HK-2 (cell line): ENCODE results near the gene SPATA21.
"Not testable (repeated sequence)": the region's sequence is repeated elsewhere in the genome, so short reads cannot be mapped to it uniquely, and the experiment has no call there.

ENCODE experiments used
- DNase-seq: peaks from one replicate; pipeline ENCODE4 v3.0.0-alpha.2; 2018; ENCODE audit not compliant: unreplicated experiment

SPATA21 gene, protein sequence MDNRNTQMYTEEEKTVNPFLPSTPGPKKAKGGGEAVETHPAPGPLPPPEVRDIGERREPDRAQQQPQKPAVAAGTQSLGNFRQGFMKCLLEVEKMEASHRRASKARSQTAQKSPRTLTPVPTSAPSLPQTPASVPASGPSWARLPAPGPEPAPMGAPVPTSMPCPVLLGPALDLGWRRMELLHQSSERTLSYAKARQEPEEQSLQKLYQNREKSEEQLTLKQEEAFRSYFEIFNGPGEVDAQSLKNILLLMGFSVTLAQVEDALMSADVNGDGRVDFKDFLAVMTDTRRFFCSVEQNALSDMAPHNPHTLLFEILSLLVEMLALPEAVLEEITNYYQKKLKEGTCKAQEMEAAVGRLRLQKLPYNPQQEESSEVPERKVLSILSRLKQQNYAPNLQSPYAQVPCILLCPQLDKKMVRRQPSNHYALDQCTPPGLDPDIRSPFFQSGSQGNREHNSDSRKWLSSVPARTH

DNA sequence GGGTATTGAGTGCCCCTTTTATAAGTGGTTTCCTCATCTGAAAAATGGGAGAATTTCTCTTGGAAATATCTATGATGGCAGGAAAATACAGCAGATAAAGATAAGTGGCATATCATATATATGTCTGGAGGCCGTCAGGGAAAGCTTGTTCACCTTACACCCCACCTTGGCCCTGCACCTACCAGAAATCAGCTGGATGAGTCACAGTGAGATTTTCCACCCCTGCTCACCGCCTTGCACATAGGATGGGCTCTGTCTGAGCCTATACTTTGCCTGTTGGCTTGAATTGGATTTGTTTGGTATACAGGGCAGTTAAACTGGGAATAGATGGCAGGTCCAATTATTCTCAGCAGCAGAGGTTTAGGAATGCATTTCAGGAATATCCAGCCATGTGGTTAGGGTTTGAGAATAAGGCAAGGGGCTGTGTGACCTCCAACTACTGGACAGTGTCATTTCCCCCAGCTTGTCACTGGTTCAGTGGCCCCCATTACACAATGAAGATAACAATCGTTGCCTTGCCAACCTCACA, at the start of gene SPATA21:
SPATA21 (minus strand) TSS at position 479 of the 529 bp plus-strand sequence. CDS start 6,053 bp downstream, outside the sequence.
- no peak for DNase-seq

DNA sequence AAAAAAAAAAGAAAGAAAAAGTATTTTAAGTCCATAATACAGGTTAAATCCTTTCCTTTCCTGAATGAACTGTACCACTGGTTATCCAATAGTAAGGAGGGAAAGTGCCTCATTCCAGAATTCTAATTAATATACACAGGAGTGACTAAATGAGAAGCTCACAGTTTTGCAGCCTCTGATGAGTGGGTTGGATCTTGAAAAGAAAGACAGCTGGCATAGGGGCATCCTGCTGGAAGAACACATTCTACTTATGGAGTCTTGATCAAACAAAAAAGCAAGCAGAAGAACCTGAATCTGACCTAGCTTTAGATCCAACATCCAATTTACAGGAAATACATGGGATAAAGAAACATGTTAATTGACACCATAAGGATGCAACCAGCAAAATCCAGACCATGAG, 49.8 kb upstream of the SPATA21 start:
- DNase-seq, result not testable (repeated sequence)

DNA sequence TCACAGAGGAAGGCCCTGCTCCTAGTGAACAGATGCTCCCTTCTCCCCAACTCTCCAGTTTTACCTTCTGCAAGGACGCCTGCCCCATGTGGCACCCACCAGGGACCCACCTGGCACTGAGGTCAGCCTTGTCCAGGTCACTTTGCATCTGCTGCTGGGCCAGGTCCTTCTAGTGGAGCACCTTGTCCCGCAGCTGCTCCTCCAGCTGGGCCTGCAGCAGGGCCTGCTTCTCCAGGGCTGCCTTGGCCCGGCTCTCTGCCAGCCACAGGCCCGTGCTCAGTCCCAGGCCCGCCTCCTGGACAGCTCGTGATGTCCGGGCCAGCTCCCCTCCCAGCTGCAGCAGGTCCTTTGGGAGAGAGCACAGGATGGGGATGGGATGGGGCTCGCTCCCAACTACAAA, 49.1 kb upstream of the SPATA21 start:
- not testable (repeated sequence) for DNase-seq

DNA sequence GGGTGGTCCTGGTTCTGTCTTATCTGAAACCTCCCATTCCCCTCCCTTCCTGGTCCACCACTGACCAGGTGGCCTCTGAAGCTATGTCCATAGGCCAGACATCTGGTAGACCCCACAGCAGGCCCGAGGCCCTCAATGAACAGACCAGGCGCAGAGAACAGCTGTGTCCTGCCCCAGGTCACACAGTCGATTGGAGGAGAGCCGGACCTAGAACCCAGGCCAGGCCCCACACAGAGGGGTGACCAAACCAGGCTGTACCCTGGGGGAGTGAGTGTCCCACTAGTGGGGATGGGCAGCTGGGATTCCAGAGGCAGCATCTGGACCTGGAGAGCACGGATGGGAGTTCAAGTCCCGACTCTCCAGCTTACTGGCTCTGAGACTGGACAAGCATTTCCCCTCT, 47.7 kb upstream of the SPATA21 start:
- DNase-seq, result no peak

DNA sequence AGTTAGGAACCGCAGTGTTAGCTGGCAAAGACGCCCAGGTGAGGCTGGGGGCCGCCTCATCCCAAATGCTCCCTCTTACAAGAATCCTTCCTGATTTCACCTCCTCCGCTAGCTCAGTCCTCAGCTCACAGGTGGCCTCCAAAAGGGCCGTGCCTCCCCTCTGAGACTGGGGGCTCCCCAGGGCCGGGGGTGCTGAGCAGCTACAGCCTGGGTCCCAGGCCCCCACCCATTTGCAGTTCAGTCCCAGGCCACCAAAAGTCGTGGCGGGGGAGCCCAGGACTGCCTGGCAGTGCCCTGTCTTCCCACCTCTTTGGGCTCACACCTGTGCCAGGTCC, 47.2 kb upstream of the SPATA21 start:
- no peak for DNase-seq

DNA sequence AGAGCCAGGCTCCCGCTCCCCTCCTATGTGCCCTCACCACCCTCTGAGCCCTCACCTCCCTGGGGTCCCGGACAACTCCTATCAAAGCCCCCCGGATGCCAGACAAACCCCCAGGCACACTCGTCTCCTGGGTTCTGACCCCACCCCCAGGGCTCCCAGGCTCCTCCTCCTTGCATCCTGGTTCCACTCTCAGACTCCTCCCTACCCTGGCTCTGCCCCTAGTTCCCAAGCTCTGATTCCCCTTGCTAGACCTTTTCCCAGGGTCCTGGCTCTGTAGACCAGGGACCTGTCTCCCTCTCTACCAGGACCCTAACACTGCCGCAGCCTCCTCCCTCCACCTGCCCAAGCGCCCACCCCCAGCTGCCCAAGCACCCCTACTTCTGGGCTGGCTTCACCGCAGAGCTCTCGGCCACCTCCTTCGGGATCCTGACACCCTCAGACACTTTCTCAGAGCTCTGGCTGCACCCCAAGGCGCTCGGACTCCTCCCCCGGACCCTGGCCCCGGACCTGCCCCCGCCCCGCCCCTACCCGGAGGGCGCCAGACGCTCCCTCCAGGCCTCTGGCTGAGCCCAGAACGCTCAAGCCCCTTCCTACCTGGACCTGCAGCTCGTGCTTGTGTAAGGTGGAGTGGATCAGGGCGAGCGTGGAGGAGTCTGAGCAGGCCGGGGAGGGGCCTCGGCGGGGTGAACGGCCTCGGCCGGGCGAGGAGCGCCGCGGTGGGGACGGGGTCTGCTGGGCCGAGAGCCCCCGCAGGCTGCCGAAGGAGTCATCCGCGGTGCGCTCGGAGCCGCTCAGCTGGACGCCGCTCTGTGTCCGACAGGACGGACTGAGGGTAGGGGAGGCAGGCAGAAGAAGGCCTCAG, 46.6 kb upstream of the SPATA21 start:
- DNase-seq, result not testable (repeated sequence)

DNA sequence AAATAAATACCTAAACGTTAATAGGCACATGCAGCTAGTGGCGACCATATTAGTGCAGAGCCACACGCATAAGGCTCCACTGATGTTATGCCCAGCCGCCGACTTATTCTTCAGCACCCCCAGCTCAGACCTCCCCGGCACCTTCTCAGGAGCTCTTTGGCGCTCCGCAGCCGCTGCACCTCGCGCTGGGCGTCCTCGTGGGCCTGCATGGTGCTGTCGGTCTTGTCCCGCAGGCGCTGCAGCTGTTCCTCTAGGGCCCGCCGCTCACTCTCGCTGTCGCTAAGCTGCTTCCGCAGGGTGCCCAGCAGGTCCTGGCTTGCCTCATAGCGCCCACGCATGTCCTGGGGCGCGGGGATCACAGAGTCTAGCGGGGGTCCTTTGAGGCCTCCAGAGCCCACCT, 45.9 kb upstream of the SPATA21 start:
- not testable (repeated sequence) for DNase-seq

DNA sequence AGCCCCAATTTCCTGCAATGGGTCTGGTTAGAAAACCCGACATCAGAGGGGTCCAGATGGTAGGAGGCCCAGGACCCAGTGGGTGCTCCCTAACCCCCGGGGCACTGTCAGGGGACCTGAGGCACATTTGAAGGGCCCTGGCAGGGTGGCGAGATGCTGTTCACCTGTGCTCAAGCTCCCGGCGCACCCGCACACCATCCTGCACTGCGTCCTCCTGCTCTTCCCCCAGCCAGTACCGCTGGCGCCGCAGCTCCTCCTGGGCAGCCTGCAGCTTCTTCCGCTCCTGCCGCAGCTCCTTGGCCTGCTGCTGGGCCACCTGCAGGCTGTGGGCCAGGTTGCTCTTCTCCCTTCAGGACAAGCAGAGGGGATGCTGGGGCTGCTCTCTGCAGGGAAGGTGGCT, 40.9 kb upstream of the SPATA21 start:
- DNase-seq, result no peak

DNA sequence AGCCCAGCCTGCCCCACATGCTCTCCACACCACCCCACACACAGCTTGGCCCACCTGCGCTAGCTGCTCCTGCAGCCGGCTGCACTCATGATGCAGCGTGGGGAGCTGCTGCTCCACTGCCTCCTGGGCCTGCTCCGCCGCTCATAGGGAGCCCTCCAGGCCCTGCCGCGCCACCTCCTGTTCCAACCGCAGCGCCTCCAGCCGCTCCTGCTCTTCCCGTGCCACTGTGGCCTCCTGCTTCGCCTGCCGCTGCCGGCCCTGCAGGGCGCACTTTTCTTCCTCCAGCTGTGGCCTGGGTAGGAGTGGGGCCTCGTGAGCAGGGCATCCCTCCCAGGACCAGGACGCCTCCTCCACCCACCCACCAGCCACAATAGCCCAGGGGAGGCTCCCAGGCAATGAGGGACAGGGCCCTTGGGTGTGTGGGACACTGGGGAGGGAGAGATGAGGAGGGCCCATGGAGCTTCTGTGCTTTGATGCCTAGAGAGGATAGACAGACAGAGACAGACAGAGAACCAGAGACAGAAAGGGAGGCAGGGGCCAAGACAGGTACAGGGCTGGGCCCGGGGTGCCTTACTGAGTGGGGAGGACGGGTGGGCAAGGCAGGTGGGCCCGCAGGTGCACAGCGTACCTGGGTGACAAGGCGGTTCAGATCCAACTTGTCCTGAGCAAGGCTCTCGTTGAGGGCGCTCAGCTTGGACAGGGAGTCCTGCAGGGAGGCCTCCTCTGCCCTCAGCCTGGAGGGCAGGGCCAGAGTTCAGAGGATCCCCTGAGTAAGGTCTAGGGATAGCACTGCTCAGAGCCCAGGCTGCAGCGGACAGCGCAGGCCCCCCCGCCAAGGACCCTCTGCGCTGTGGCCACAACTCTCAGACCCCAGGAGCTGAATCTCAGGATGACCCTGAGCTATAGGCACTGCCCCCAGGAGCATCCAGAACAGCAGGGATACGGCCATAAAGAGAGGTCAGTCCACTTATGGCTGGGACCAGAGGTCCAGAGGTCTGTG, 38.8 kb upstream of the SPATA21 start:
- DNase-seq, result not testable (repeated sequence)

DNA sequence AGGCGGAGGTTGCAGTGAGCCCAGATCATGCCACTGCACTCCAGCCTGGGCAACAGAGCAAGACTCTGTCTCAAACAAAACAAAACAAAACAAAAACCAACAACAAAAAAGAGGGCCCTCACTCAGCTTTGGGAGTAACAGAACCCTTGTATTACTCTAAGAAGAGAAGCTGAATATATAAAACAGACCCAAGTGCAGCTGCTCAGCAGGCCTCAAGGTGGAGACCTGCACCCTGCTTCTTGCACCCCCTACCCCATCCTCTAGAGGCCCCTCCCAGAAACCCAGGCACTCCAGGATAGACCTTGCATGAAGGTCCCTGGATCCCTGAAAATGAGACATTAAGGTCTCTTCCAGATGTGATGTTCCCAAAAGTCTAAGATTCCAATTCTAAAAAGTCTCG, 37.7 kb upstream of the SPATA21 start:
- DNase-seq, result not testable (repeated sequence)

DNA sequence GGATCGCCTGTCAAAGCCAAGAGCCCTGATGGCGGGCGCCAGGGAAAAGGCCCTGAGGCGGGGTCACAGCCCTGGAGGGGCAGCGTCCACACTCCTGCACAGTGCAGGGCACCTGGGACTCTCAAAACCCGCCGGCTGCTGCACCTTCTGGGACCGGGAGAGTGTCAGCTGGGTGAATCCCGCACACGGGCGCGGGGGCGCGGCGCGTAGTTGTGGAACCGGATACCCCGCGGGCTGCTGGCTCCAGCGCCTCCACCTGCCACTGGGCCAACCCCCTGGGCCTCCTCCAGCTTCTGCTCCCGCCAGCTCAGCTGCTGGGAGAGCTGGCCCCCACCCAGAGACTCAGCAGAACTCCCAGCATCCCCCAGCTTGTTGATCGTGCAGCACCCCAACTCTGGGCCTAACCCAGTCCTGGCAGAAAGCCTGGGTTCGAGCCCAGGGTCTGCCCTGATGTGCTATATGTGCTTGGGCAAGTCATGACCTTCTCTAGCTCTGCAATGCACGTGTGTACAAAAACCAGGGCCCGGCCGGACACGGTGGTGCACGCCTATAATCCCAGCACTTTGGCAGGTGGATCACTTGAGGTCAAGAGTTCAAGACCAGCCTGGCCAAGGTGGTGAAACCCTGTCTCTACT, 37.1 kb upstream of the SPATA21 start:
- DNase-seq, result no peak

DNA sequence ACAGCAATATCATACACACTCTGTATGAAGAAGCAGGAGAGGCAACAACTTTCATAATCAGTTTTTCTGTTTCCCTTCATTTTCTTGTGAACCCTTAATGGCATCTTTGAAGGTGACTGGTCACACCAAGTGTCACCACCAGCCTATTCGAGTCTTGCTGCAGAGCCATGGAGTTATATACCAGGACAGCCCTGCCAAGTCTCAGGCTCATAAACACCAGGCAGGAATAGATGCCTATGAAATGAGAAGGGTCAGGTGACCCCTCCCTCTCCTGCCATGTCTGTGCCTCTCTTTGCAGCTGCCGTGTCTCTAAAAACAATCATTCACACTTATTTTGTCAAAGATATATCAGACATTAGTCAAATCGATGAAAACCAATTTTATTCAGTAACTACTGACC, 31.3 kb upstream of the SPATA21 start:
- no peak for DNase-seq

DNA sequence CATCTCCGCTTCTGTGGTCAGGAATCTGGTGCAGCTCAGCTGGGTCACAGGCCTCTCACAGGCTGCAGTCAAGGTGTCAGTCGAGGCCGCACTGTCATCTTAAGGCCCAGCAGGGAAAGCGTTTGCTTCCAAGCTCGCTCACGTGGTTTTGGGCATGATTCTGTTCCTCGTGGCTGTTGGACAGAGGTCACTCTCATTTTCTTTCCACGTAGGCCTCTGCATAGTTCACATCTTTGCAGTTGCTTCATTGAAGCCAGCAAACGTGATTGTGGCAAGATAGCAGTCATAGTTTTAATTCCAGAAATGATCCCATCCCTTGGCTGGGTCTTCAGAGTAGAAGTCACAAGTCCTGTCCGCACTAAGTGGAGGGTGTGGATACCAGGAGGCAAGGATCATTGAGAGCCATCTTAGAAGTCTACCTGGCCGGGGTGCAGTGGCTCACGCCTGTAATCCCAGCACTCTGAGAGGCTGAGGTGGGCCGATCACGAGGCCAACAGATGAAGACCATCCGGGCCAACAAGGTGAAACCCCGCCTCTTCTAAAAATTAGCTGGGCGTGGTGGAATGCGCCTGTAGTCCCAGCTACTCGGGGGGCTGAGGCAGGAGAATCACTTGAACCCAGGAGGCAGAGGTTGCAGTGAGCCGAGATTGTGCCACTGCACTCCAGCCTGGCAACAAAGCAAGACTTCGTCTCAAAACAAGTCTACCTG, 27.8 kb upstream of the SPATA21 start:
- no peak for DNase-seq

DNA sequence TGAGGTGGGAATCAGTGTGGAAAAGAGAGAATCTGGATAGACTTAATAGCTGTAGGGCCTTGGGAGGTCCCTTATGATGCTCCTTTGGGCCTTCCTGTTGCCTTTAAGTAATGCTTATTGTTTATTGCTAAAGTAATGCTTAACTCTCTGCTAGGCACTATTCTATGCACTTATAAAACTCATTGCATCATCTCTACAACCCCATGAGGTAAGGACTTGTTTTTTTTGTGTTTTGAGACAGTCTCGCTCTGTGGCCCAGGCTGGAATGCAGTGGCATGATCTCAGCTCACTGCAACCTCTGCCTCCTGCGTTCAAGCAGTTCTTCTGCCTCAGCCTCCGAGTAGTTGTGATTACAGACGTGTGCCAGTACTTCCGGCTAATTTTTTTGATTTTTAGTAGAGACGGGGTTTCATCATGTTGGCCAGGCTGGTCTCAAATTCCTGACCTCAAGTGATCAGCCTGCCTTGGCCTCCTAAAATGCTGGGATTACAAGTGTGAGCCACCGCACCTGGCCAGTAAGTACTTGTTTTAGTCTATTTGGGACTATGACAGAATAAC, 25.6 kb upstream of the SPATA21 start:
- DNase-seq, result no peak

DNA sequence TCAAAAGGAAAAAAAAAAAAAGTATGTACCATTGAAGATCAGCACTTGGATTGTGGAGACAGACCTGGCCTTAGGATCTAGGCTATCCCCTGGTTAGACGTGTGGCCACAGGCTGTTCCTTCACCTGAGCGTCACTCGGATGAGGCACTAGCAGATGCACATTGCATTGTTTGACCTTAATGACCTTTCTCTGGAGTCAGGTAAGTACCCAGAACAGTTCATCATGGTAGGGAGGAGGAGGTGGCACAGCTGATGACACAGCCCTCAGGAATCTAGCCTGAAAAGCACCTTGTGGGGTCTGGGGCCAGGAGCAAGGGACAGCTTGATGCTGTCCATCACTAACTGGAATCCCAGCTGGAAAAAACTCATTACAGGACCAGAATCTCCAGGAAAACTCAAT, 24.5 kb upstream of the SPATA21 start:
- DNase-seq, result no peak

DNA sequence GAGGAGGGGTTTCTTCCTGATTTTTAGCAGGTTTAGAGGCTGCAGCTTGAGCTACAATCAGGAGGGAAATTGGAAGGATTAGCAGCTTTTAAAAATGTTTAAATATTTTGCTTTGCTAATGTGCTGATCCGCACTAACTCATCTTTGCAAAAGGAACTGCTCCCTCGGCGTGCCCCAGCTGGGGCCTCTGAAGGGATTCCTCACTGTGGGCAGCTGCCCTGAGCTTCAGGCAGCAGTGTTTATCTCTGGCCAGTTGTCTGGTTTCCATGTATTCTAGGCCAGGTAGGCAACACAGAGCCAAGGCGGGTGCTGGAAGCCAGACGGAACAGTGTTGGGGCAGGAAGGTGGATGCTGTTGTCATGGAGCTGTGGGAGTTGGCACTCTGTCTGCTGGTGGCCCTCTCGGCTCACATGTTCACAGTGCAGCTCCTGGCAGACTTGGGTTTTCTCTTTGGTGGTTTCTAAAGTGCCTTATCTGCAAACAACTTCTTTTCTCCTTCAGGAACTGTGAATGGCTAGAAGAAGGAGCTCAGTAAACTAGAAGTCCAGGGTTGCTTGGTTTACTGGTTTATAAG, 22.2 kb upstream of the SPATA21 start:
- no peak for DNase-seq

DNA sequence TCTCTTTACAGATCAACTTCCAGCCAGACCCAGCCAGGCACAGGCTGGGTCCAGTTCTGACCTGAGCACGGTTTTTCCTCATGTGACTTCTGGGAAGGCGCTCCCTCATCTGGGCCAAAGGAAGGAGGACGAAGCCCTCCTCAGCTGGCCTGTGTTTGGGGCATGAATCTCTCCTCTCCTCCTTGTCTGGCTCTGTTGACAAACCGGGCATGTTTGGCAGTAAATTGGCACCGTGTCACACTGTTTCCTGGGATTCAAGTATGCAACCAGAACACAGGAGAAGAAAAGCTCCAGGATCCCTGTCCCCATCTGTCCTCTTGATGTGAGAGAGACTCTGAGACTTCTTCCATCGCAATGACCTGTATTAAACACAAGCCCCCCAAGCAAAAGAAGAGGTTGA, 21.6 kb upstream of the SPATA21 start:
- no peak for DNase-seq

DNA sequence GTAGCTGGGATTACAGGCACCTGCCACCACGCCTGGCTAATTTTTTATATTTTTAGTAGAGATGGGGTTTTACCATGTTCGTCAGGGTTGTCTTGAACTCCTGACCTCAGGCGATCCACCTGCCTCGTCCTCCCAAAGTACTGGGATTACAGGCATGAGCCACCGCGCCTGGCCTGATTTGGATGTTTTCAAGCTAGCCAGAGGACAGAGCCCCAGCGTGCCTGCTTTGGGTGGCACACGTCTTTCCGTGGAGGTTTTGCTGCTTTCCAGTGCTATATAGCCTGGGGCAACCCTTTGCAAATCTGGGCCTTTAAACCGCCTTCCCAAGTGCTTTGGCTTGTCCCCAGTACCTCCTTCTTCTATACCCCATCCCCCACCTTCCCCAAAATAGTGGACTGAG, 18.9 kb upstream of the SPATA21 start:
- DNase-seq, result not testable (repeated sequence)

DNA sequence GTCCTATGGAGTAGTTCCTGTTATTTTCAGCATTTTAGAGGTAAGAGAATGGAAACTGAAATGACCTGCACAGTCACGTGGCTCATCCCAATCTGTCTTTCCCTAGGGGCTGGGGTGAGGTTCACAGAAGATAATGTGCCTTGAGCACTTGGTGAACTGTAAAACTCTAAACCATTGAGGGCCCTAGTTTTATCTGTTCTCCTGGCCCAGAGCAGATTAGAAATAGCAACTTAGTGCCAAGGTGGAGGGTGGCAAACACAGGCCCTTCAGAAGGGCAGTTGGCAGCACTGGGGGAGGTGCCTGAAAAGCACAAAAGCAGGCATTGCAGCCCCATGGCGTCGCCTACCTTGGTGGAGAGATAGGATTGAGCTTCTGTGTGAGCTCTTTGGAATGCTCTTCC, 17.7 kb upstream of the SPATA21 start:
- DNase-seq, result not testable (repeated sequence)
